GM19438 (cell line): ENCODE data around the gene CDIP1.
A peak's percentile ranks its signal among the peaks of the same experiment; 100 is the strongest.

Source experiments
- ATAC-seq: cut with Tn5 transposase; IDR thresholded peaks from one replicate; pipeline ENCODE4 v1.9.1; 2021; ENCODE audit warnings: low read depth; ENCODE audit not compliant: unreplicated experiment

The CDIP1 gene

GRCh38 chr16:4517812-4518680 is 20.5 kb downstream of the CDIP1 start:
- no peak for ATAC-seq

- ATAC-seq: peak; percentile 49
Measured at GRCh38 chr16:4515611-4516233, 22.9 kb downstream of the CDIP1 start.

GRCh38 chr16:4514606-4515005 is 24.0 kb downstream of the CDIP1 start:
- no peak for ATAC-seq

- no peak for ATAC-seq
Measured at GRCh38 chr16:4513881-4514280, 24.7 kb downstream of the CDIP1 start.

GRCh38 chr16:4513086-4513860 is 25.3 kb downstream of the CDIP1 start:
- ATAC-seq: no peak

- ATAC-seq: no peak
Measured at GRCh38 chr16:4512473-4512872, 26.1 kb downstream of the CDIP1 start.

- ATAC-seq: no peak
Measured at GRCh38 chr16:4511441-4512082, 27.0 kb downstream of the CDIP1 start.

GRCh38 chr16:4510747-4511426 is 27.7 kb downstream of the CDIP1 start:
- no peak for ATAC-seq

GRCh38 chr16:4510131-4510530 is 28.4 kb downstream of the CDIP1 start:
- no peak for ATAC-seq

- no peak for ATAC-seq
Measured at GRCh38 chr16:4509420-4509819, 29.2 kb downstream of the CDIP1 start.

GRCh38 chr16:4508806-4509205 is 29.8 kb downstream of the CDIP1 start:
- no peak for ATAC-seq

GRCh38 chr16:4507588-4508345 is 30.8 kb downstream of the CDIP1 start:
- ATAC-seq: no peak

- ATAC-seq: no peak
Measured at GRCh38 chr16:4506450-4506849, 32.1 kb downstream of the CDIP1 start.

- peak; percentile 78 for ATAC-seq
Measured at GRCh38 chr16:4505356-4506147, 33.0 kb downstream of the CDIP1 start.

GRCh38 chr16:4501071-4501478 is 37.5 kb downstream of the CDIP1 start:
- ATAC-seq: no peak

- no peak for ATAC-seq
Measured at GRCh38 chr16:4500272-4500671, 38.3 kb downstream of the CDIP1 start.

- no peak for ATAC-seq
Measured at GRCh38 chr16:4499196-4499555, 39.4 kb downstream of the CDIP1 start.

GRCh38 chr16:4498546-4499195 is 39.9 kb downstream of the CDIP1 start:
- ATAC-seq: no peak
